Stimulated activated CD8-positive, alpha-beta memory T cell treated with anti-CD3 and anti-CD28 coated beads, Interleukin-12 subunit alpha, Interleukin-12 subunit beta, amount 100 ng/mL, for 1 hour (primary cell): ENCODE measurements around the gene RASA3.

ENCODE experiments used
- DNase-seq: peaks from one replicate; pipeline ENCODE4 v3.0.0-alpha.2; 2020; ENCODE audit warnings: low read depth

The RASA3 gene

DNA sequence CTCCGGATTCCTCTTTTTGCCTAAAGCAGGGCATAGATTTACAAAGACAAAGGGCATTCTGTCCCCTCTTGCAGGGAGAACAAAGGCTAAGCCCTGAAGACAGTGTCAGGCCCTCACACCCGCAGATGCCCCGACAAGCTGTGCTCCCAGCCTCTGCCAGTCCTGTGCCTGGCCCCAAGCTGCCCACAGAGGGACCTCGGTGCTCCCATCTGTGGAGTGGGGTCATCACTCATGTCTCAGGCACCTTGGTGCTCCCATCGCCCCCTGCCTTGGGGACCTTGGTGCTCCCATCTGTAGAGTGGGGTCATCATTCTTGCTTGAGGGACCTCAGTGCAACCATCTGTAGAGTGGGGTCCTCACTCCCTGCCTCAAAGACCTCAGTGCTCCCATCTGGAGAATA is 182.9 kb downstream of the RASA3 start:
- no peak for DNase-seq

DNA sequence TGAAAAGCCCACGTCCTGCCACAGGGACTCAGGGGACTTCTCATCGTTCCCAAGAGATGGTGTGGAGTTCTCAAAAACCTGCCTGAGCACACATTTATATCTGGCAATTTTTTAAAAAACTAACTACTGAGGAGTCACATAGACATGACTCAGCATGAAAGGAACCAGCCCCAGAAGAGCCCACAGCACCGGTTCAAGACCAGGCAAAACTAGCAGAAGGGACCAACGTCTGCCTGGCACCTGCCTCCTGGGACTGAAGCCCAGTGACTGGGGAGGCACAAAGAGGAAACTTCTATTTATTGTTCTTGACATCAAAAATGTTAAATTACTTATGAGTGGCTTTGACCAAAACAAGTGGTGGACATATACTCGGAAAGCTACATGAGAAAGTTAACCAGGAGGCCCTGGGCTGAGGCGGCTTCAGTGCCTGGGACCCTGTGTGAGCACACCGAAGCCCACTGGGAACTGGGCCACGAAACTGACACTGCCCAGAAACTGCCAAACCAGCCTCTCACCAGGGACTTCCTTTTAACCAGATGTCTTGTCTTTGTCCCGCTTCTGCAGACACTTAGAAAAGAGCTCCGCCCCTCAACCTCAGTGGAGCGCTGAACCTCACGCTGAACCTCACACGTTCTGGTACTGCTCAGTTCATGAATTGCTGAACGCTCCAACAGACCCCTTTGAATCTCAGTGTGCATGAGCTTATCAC is 184.2 kb downstream of the RASA3 start:
- no peak for DNase-seq

DNA sequence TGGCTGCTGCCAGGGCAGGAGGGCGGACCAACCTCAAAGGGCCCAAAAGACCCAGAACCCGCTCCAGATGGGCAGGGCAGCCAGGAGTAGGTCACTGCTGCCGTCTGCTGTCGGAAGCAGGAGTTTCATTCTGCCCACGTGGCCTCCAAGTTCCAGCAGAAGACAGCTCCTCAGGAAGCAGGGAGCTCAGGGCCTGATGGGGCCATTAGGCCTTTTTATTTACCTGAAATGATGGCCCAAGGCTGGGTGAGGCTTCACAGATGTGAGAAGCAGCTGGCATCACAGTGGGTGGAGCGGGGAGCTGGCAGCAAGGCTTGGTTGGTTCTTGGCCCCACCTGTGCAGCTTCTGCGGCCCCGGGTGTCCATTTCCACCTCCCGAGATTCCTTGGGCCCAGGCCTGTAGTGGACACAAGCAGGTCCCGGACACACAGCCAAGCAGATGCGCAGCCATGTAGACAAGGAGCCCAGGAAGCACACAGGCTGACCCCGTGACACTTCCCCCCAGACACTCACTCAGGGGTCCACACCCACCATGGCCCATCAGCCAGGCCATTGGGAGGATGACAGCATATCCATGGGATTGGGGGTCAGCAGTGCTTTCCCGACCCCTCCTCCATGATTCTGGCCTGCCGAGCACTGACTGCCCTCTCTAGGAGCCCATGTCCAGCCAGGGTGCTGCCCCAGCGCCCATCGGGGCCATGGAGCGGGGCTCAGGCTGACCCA is 185.0 kb downstream of the RASA3 start:
- no peak for DNase-seq

DNA sequence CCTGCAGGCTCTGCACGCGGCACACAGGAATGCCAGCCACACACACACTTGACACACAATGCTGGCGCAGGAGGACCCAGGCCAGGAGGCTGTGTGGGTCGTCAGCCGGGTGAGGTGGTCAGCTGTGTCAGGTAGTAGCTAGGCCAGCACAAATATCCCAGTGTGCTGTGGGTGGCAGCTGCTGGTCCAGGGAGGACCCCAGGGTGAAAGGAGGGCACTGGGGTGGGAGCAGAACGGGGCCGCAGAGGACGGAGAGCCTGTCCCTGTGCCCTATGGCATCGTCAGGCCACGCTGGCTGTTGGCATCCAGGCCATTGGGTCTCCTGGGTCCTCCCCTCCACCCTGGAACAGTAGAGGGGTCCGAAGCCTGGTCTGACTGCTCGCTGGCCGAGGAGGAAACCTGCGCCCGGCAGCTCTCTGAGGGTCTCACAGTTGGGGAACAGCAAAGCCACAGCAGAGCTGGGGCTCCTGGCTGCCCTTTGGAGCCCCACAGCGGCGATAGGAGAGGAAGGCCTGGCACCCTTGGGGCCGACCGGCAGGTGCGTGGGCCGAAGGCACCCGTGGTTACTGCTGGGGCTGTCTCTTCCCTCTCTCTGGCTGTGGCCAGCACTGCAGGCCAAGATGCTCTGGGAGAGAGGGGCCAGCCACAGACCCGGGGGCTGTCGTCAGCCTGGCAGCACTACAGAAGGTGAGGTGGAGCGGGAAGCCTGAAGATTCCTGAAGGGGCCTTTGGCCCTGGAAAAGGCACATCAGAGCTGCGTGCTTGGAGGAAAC is 185.8 kb downstream of the RASA3 start:
- no peak for DNase-seq

DNA sequence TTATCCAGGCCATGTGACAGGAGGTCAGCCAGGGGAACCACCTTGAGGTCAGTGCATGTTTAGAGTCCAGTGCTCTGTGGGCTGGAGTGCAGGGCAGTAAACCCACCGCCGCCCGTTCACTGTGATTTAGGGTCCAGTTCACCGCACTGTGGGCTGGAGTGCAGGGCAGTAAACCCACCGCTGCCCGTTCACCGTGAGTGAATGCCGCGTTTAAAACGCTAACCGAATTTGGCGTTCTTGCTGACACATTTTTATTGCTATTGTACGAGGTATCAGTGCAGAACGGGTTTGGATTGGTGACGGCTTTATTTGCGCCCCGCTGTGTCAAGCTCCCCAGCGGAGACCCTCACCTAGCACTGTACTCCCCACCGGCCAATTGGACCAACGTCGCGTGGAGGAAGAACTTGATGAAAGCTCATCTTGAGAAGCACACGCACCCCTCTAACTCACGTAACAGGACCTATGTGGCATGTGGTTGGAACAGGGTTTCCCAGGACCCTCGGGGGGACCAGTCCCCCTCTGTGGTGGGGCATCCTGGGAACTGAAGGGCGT is 186.5 kb downstream of the RASA3 start:
- DNase-seq: no peak

DNA sequence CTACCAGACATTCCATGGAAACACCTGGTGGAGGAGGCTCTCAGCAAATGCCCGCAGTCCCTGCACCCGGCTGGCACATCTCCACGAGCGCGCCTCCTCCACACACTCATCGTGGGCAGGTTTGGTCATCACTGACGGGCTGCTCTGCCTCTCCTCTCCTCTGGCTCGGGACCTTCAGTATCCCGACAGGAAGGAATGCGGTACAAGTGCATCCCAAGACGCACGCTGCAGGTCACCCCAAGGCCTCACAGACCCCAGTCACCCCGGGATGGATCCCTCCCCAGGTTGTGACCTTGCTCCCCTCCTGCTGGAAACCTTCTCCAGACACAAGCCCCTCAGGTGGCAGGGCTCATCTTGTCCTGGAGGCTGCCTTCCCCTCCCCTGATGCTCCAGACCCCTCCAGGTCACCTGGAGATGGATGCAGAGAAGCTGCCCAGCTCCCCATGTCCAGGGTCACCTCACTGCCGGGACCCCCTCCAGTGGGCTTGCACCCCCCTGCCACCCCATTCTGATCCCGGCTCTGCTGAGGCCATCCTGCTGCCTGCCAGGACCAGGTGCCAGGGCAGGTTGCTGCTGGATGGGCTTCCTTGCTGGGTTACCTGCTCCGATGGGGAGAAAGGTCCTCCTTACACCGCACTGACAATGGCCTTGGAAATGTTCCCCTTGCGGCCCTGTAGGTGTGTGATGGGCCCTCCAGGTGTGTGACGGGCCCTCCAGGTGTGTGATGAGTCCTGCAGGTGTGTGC is 188.4 kb downstream of the RASA3 start:
- DNase-seq: no peak

DNA sequence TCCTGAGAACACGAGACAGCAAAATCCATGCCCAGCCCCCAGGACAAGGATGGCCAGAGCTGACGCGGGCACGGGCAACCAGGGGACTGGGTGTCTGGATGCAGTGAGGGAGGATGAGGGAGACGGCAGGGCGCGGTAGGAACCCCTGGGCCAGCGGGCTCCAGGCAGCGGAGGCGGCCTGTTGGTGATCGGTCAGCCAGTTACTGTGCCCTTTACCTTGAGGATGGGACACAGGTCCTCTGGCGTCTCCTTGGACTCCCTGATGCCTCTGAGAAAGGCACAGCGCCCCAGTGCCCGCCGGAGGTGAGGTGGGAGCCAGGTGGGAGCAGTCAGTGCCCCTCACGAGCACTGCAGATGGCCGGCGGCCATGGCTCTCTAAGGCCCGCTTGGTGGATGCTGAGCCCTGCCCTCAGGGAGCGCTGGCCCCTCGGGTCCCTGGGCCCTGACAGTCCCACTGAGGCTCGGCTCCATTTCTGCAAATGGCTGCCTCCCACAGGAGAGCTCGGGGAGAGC is 189.8 kb downstream of the RASA3 start:
- no peak for DNase-seq

DNA sequence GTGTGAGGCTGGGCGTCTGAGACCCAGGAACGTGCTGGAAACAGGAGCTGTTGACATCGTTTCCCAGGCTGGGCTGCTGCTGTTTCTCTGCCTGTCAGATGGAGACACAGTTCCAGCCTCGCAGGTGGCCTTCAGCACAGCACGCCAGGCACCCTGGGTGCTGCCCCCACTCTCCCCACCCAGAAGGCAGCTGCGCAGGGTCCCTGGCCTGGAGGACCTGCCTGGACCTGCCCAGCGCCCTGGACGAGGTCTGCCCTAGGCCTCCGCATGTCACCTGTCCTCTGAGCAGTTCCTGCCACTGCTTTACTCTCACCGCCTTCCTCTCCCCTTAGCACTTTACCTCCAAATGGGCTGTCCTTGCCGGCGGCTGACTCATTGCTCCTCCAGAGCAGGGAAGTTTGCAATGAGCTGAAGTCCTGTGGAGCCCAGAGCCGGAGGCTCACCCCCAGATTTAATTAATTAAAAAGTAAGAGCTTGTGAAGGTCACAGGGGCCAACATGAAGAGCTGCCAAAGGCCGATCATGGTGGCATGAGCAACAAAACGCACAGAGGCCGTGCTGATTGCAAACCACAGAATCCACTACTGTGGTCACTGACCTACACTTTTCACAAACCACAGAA is 190.7 kb downstream of the RASA3 start:
- no peak for DNase-seq

DNA sequence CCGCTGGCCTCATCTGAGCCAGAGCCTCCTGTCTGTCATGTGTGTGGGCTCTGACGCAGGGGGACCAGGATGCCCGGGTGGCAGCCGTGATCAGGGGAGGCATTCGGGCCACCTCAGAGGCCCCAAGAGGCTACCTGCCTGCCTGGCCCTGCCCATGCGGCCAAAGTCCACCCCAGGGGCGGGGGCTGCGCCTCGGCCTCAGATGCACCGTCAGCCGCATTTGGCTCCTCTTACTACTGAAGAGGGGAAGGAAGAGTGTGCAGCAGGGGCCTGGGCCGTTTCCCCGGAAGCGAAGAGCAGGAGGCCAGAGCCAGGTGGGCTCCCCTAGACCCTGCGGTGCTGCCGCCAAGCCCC is 192.5 kb downstream of the RASA3 start:
- DNase-seq: no peak

DNA sequence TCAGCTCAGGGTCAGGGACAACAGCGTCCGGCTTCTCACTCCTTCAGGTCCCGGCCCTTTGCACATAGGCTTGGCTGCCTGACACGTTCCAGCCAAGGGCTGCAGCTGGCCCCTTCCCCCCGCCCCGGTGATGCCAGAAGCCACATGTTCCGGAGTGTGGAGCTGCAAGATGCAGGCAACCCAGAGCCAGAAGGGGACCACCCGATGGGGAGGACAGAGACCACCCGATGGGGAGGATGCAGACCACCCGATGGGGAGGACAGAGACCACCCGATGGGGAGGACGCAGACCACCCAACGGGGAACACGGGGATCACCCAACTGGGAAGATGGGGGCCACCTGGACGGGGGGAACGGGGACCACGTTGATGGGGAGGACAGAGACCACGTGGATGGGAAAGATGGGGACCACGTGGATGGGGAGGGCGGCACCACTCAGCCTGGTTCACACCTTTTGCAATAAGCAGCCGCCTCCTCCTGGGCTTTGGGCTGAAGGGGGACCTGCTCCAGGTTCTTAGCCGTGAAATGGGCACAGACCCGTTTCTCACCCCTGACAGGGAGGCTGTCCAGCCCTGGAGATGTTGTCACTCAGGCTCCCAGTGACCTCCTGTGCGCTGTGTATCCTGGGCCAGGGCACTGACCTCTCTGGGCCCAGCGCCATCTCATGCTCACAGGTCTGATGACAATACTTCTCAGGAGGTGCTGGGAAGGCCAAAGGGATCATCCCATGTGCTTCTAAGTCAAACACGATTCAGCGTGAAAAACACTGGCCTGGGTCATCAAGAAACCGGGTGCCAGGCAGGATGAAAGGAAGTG is 193.1 kb downstream of the RASA3 start:
- no peak for DNase-seq

DNA sequence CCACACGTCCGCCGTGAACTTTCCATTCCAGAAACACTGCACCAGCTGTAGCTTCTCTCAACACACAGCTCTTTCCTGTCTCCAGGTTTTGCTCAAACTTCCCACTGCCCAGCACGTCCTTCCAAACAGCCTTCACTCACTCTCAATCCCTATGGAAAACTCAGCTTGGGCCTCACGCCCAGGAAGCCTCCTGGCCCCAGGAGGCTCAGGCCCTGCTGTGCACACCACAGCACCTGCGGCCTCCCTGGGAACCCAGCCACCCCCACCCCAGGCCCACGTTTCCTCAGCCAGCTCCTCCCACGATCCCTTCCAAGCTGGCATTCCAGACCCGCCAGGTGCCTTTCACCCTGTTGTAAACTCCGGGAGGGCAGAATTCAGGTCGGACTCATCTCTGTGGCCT is 193.7 kb downstream of the RASA3 start:
- no peak for DNase-seq

DNA sequence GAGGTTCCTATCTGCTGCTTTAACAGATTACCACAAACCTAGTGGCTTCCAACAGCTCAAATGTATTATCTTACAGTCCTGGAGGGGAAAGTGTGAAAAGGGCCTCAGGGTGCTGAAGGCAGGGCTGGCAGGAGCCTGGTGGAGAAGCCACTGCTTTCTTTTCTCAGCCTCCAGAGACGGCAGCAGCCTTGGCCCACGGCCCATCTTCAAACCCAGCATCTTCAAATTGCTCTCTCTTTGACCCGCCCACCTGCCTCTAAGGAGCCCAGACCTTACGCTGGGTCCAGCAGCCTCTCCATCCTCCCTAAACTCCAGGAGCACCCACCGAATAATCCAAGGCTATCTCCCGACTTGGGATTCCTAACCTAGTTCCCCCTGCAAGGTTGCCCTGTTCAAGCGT is 194.2 kb downstream of the RASA3 start:
- DNase-seq: no peak

DNA sequence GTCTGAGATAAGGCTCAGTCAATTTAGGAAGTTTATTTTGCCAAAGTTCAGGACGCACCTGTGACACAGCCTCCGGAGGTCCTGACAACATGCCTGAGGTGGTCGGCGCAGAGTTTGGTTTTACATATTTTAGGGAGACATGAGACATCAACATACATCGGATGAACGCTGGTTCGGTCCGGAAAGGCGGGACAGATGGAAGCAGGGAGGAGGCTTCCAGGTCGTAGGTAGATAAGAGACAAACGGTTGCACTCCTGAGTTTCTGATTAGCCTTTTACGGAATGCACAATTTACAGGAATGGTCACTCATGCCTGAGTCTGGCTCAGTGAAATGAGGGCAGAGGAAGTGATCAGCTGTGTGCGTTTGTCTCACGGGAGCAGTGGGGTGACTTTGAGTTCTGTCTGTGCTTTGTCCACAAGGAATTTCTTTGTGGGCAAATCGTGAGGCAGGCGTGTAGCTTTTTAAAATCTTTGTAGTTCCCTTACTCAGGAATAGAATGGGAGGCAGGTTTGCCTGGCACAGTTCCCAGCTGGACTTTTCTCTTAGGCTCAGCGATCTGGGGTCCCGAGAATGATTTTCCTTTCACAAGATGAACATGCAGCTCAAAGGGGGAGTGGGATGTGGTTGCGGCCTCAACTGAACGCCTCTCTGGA is 194.8 kb downstream of the RASA3 start:
- DNase-seq: no peak

DNA sequence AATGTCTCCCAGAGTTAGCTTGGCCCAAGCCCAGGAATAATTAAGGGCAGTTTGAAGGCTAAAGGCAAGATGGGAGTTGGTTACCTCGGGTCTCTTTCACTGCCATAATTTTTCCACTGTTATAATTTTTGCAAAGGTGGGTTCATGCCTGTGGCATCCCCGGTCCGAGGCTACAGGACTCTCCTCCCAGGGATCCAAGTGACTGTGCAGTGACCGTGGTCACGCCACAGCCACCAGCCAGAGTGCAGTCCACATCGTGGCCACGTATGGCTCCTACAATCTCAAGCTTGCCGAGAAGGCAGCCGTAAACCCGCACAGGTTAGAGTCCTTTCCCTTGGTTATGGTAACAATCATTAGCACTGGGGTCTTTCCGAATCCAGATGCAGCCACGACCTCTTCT is 195.3 kb downstream of the RASA3 start:
- no peak for DNase-seq

DNA sequence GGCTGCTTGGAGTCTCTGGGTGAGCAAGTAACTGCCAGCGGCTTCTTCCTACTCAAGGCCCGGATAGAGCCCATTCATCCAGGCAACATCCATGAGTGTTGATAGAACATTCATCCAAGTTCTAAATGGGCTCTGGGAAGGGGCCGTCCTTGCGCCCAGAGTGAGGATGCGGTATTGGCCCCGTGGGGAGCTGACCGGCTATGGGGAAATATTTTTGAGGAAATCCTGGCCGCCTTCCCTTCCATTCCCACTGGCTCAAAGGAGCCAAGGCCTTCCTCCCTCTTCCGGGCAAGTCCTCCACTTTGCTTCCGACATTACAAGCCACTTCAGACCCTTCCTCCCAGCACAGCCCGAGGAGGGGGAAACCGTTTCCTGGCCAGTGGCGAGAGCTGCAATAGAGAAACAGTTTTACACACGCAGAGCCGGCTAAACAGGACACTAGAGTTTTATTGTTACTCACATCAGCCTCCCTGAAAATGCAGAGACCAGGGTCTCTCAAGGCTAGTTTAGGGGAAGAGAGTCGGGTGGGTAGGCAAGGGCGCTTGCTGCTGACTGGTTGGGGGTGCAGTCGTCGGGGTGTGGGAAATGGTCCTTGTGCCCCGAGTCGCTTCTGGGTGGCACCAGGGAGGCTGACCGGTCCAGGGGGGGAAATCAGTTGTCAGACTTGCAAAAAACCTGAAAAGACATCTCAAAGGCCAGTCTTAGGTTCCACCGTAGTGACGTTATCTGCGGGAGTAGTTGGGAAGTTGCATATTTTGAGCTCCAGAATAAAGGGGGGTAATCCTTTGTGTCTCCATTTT is 196.1 kb downstream of the RASA3 start:
- DNase-seq: no peak

DNA sequence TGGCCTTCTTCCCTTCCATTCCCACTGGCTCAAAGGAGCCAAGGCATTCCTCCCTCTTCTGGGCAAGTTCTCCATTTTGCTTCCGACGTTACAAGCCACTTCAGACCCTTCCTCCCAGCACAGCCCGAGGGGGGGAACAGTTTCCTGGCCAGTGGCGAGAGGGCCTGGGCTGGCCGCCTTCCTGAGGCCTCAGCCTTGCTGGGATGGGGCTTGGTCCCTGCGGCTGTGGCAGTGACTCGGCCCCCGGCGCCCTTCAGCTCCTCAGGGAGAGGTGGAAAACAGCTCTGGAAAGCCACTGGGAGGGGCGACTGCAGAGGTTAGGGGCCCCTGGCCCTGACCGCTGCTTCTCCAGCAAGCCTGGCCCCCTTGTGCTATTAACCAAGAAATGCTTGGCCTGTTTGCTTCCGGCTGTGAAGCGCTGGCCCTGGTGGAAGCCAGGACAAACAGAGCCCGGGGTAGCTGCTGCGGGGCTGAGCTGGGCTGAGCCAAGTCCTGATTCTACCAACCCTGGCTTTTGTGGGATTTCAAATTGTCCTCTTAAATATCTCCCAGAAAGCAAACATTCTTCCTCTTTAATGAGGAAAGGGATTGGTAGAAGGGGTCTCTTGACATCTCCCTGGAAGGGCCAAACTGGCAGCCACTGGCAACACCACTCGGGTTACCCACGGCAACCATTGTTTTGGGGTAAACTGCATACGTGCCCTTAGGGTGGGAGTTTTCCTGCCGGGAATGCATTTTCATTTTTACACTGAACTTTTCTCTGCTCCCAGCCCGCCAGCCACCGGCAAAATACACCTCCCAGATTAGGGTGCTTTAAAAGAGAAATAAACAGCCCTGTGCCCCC is 197.2 kb downstream of the RASA3 start:
- DNase-seq: no peak

DNA sequence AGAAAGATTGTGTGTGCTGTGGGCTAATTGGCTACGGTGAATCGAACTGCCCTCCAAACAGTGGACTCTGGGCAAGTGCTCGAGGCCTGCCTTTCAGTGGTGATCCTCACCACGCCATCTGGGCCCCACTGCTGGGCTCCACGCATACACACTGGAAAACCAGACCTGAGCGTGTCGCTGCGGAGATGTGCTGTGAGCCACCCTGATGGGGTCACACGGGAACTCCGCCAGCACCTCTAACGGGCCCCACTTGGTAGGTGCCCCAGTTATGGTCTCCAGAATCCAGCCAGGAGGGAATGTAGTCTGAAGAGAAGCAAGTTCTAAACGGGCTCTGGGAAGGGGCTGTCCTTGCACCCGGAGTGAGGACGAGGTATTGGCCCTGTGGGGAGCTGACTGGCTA is 197.8 kb downstream of the RASA3 start:
- DNase-seq: no peak

DNA sequence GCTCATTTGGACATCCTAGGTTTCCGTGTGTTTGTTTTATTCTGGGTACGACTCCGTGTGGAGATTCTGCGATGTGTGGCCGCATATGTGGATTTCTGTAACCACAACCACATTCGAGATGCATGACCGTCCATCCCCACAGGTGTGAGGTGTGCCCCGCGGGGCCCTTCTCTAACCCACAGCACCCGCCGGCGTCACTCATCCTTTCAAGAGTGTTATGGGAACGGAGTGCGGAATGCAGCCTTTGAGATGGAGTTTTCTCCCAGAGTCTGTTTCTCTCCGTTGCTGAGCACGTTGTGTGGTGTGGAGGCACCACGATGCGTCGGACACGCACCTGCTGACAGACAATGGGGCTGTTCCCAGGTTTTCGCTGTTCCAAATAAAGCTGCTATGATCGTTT is 198.5 kb downstream of the RASA3 start:
- DNase-seq: no peak
